Cerebellar cortex (tissue), 1 donor: ENCODE data around the gene GRAP.
"Not testable (repeated sequence)": the region's sequence is repeated elsewhere in the genome, so short reads cannot be mapped to it uniquely, and the experiment has no call there.

ENCODE experiments used
- DNase-seq: peaks from one replicate; pipeline ENCODE4 v3.0.0-alpha.2; 2015; ENCODE audit warnings: low spot score

The GRAP gene

DNA sequence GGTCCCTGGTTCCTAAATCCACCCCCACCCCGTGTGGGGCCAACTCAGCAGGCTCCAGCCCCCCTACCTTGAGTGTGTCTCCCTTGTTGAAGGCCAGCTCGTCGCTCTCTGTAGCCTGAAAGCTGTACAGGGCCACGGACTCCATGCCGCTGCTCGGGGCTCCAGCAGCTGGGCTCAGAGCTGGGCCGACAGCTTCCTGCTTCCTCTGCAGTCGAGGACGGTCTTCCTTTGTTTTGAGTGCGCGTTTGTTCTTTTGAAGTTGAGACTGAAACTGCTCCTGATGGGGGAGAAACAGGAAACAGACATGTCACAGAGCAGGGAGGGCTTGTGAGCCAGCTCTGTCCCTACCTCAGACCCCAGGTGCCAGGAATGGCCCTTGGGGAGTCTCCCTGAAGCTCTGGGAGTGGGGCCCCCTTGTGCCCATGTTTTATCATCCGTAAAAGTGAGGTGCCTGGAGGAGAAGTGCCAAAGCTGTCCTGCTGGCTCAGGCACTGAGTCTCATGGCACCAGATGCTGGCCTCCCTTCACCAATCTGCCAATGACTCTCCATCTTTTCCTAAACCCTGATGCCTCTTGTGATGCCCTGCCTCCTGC lies at the start of gene GRAP:
Gene GRAP, minus strand, starts transcription at position 176 of the 594 bp plus-strand sequence. Its CDS starts 31 bp downstream, at position 145.
- DNase-seq, result not testable (repeated sequence)

DNA sequence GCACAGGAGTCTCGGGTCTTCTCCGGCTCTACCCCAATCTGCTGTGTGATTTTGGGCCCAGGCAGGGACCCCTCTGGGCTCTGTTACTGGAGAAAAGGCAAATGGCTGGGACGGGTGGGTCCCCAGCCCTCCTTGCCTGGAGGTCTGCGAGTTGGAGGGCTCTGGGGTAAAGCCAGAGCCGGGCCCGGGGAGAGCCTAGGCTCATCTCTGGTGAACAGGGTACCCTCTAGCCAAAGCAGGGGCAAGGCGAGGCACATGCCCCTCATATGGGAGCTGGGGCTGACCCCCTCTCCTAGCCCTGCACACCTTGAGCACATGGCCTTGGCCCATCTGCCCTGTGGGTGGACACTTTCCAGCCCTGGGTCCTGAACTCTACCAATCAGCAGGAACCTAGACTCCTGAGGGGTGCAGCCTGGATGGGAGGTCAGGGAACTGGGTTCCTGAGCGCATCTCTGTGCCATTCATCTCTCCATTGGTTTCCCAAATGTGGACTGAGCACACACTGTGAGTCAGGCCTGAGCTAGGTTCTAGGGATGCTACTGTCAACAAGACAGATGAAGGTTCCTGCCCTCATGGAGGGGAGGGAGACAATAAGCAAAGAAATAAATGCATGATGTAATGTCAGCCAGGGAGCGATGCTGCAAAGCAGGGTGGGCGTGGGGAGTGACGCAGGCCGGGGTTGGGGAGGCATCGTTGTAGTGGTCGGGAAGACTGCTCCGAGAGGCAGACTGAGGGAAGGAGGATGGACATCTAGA lies 47.1 kb upstream of the GRAP start:
- DNase-seq, result not testable (repeated sequence)

DNA sequence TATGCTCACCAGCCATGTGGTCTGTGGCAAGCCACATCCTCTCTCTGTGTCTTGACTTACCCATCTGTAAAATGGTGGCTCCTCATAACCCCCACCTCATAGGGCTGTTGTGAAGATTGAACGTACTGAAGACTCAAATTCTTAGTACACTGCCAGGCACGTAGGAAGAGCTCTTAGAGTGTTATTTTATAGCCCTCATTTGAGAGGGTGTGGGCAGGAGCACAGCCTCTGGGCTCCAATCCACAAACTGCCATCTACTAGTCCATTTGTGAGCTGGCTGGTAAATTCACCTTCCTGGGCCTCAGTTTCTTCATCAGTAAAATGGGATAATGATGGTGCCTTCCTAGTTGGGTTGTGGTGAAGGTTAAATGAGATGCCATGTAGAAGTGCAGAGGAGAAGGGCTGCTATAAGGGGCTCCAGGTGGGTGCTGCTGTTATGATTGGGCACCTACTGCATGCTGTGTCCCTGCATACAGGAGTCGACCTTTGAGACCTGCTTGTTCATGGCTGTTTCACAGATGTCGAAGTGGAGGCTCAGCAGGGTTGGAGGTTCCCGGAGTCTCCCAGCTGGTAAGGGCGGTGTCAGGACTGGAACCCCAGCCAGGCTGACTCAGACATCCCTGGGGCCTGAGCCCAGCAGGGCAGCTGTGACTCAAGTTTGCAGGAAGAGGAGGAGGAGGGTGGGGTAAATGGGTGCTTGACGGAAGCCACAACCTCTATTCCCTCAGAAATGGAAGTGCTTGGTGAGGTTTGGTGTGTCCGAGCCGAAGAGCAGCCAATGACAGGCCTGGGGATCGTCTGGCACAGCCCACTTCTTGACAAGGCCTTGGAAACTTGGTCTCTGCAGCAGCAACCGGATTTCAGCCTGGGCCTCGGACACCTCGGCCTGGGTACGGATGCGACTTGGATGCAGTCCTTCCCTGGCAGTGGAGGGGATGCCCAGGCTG lies 46.3 kb upstream of the GRAP start:
- not testable (repeated sequence) for DNase-seq

DNA sequence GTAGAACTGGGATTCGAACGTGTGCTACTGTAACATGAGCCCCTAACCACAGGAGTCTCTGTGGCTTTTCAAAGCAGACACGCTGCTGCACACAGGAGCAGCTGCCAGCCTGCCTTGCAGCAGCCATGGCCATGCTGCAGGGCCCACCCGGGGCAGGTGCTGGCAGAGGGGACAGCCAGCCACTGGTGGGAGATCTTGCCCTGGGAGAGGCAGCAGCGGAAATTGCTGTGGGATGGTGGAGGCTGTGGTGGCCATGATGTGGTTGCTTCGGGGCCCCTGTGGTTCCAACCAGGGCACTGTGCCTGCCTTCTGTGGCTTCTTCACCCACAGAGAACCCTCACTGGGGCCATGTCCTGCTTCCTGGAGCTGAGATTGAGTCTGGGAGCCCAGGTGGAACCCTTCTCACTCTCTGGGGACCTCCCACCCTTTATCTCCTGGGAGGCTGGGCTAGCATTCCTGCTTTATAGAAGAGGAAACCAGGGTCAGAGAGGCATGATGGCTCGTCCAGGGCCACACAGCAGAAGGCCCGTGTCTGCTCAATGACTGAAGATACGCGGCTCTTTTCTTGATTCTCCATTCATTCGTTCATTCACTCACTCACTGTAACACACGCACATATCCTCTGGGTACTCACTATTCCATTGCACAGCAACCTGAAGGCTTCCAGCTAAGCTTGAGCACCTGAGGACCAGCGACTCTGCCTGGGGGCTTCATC lies 43.5 kb upstream of the GRAP start:
- DNase-seq, result not testable (repeated sequence)

DNA sequence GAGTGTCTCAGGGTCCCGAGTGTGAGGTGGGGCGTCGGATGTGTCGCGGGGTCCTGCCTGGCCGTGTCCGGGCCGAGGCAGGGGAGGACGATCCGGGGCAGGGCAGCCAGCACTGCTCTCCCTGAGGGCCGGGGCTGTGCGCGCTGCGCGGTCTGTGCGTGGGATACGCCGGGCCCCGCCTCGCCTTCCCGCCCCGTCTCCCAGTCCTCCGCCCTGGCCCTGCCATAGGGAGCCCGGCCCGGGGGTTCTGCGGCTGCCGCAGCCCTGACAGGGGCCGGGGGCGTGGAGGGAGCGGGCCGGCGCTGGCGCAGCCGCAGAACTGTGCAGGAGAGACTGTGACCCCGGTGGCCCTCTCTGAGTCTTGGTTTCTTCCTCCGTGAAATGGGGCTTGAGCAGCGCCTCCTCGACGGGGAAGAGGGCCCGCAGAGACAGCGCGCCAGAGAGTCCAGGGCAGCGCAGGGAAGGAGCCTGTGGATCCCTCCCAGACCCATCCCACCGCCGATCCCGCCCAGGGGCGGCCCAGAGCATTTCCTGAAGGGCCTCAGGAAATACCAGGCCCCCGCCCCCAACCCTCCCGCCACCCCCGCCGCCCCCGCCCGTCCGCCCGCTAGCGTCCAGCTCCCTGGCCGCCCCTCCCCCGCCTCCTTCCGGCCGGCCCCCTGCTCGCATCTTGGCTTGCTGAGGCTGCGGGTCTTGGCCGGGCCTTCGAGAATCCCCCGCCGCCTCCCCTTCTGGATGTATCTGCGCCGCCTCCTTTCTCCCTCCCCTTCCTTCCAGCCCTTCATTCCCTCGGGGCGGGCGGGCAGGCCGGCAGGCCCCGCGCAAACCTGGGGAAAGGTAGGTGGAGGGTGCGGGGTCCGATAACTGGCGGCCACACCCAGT lies 42.3 kb upstream of the GRAP start:
- DNase-seq, result not testable (repeated sequence)

DNA sequence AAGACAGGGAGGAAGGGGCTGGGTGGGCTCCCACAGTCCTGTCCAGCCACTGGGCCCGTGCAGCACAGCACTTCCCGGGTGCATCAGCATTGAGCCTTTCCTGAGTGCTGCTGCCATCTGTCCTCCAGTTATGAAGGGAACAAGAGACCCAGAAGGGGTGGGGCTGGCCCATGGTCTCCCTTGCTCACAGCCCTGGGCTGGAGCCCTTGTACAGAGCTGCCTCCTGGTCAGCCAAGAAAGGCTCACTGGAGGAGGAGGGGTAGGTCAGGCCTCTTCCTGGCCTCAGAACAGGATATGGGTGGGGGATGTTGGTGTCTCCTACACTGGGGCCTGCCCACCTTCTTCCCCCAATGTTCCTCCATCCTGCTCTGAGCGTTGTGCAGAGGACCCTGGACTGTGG lies 30.6 kb upstream of the GRAP start:
- DNase-seq, result not testable (repeated sequence)

DNA sequence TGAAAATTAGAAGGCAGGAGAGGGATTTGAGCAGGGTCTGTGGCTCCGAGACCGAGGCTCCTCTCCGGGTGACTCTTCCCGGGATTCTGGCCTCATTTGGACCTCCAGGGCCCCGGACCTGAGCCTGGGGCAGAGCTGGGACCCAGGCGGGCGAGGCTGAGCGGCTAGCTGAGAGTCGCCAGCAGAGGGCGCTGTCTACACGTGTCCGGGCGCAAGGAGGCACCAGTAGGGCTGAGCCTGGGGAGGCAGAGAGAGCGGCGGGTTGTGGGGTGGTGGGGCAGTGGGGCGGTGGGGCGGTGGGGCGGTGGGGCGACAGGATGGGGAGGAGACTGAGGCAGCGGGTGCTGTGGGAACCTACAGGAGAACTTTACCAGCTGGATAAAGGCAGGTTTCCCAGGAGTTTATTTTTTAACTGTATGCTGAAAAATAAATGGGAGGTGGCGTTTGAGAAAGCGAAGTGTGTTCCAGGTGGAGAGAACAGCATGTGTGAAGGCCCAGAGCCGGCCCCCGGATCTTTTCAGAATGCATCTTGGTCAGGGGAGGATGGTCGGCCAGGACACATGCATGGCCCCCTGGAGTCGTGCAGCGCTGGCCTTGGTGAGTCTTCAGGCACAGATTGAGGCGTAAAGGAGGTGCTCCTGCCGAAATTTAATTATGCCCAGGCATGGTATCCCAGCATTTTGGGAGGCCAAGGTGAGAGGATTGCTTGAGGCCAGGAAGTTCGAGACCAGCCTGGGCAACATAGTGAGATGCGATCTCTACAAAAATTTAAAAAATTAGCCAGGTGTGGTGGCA lies 29.8 kb upstream of the GRAP start:
- DNase-seq, result not testable (repeated sequence)

DNA sequence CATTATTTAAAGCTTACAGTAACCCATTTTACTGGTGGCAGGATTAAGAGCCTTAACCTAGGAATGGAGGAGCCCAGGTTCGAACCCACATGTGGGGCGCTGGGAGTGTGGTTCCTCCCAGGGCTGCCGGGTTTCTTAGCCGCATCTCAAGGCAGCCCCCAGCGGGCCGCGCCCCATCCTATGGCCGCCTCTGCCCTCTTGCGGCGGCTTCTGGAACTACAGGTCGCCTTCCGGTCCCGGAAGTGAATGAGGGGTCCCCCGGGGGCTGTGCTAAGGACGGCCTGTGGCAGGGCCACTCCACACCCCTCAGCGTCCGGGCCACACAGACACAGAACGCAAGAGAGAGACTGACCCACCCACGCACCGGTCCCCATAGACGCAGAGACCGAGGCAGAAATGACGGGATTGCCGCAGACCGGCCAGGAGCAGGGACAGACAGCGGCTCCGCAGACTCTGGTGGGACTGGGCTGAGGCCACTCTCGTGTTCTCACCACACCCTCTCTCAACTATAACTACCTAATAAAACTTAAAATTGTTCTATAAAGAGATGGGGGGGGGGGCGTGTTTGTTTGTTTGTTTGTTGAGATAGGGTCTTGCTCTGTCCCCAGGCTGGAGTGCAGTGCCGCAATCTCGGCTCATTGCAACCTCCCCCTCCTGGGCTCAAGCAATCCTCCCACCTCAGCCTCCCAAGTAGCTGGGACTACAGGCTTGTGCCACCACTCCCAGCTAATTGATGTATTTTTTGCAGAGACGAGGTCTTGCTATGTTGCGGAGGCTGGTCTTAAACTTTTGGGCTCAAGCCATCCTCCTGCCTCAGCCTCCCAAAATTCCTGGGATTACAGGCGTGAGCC lies 23.8 kb upstream of the GRAP start:
- not testable (repeated sequence) for DNase-seq

DNA sequence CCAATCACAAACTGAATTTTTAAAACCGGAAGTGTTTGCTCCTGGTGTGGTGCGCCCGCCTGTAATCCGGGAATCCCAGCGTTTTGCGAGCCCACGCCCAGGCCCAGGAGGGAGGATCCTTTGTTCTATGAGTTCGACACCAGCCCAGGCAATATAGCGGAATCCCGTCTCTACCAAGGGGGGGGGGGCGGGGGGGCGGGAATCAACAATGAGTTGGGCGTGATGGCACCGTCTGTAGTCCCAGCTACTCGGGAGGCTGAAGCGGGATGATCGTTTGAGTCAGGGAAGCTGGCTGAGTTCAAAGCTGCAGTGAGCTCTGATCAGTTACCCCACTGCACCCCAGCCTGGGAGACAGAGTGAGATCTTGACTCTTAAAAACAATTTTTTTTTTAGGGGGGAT lies 17.6 kb upstream of the GRAP start:
- not testable (repeated sequence) for DNase-seq

DNA sequence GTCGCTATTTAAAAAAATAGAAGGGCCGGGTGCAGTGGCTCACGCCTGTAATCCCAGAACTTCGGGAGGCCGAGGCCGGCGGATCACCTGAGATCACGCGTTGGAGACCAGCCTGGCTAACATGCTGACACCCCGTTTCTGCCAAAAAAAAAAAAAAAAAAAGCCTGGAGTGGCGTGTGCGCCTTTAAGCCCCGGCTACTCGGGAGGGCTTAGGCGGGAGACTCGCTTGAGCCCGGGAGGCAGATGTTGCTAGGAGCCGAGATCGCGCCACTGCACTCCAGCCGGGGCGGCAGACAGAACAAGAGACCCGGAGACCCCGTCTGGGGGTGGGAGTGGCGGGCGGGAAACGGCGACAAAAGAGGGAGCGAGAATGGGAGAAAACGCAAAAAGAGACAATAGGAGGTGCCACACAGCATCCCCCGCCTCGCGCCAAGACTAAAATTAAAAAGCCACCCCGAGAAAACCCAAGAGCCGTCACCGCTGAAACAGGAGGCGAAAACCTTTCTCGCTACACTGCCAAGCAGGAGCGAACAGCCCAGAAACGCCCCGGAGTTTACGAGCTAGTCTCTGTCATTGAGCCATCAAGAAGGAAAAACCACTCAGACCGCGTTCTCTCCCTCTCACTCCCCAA lies 16.7 kb upstream of the GRAP start:
- DNase-seq, result not testable (repeated sequence)

DNA sequence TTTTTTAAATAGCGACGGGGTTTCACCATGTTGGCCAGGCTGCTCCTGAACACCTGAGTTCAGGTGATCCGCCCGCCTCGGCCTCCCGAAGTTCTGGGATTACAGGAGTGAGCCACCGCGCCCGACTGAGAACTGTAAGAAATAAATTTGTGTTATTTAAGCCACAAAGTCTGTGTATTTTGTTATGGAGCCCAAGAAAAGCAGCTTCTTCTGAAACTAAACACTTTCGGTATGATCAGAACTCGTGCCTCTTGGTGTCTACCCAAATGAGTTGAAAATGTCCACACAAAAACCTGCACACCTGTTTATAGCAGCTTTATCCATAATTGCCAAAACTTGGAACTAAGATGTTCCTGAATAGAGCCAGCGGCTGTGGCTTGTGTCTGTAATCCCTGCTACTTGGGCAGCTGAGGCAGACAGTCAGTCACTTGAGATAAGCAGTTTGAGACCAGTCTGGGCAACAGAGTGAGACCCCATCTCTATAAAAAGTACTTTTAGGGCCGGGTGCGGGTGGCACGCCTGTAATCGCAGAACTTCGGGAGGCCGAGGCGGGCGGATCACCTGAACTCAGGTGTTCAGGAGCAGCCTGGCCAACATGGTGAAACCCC lies 16.1 kb upstream of the GRAP start:
- not testable (repeated sequence) for DNase-seq

DNA sequence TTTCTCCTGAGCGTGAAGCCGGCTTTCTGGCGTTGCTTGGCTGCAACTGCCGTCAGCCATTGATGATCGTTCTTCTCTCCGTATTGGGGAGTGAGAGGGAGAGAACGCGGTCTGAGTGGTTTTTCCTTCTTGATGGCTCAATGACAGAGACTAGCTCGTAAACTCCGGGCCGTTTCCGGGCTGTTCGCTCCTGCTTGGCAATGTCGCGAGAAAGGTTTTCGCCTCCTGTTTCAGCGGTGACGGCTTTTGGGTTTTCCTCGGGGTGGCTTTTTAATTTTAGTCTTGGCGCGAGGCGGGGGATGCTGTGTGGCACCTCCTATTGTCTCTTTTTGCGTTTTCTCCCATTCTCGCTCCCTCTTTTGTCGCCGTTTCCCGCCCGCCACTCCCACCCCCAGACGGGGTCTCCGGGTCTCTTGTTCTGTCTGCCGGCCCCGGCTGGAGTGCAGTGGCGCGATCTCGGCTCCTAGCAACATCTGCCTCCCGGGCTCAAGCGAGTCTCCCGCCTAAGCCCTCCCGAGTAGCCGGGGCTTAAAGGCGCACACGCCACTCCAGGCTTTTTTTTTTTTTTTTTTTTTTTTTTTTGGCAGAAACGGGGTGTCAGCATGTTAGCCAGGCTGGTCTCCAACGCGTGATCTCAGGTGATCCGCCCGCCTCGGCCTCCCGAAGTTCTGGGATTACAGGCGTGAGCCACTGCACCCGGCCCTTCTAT lies 15.4 kb upstream of the GRAP start:
- DNase-seq, result not testable (repeated sequence)

DNA sequence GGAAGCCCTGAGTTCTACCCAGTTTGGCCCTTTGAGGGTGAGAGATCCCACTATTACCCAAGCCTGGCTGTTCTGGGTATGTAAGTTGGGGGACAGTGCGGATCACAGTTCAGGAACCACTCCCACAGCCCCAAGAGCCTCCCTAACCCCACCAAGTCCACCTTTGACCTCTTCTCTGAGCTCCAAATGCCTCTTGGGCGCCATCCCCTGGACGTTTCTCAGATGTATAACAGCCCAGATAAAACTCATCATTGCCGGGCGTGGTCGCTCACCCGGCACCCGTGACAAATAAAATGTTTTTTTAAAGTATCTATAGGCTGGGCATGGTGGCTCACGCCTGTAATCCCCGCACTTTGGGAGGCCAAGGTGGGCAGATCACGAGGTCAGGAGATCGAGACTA lies 8.7 kb upstream of the GRAP start:
- not testable (repeated sequence) for DNase-seq

DNA sequence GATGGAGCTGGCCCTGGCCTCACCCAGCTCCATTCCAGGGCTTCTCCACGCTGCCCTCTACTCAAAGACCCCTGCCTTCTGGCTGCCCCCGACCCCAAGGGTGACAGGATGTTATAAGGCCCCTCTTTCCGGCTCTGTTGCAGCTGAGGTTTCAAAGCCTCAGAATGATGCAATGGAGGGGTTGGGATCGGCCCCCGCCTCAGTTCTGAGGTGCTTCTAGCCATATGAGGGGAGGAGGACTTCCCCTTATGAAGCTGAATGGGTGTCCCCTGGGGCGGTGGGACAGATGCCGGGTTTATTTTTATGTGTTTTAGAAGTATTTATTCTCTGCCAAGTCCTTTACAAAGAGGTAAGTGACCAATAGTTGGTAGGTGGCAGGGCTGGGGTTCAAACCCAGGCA lies 2.1 kb upstream of the GRAP start:
- not testable (repeated sequence) for DNase-seq

DNA sequence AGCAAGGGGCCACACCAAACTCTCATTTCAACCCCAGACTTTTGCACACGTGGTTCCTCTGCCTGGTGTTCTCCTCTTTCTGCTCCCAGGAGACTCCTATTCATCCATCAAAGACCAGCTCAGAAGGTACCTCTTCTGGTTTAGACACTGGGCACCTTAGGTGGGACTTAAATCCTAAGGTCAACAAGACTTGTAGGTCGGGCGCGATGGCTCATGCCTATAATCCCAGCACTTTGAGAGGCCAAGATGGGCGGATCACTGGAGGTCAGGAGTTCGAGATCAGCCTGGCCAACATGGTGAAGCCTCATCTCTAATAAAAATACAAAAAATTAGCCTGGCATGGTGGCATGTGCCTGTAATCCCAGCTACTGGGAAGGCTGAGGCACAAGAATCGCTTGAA lies 753 bp upstream of the GRAP start:
- not testable (repeated sequence) for DNase-seq

DNA sequence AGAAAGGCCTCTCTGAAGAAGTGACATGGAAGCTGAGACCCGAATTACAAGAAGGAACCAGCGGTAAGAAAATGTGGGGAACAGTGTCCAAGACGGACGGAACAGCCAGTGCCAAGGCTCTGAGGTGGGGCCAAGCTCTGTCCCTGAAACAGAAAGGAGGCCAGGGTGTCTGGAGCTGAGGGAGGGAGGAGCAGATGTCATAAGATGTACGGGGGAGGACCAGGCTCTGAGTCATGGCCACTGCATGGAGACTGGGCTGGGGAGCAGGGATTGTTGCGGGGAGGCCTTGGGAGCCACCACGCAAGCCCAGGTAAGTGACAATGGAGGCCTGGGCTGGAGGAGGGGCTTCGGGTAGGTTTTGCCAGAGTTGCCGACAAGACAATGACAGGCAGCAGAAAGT lies 2.1 kb downstream of the GRAP start:
- not testable (repeated sequence) for DNase-seq

DNA sequence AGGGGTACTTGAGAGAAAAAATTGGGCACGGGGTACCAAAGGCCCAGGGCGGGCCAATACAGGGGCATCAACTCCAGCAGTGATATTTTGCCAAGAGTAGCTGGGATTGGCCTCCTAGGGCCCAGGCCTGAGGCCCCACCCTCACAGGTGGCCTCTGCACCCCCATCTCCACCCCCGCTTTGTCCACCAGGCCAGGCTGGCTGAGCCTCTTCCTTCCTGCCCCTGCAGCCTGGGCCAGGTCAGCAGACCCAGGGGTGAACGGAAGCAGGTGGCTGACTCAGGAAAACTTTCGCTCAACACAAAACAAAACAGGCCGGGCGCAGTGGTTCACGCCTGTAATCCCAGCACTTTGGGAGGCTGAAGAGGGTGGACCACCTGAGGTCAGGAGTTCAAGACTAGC lies 3.7 kb downstream of the GRAP start:
- DNase-seq, result not testable (repeated sequence)
